HepG2 (cell line): Measurements from ENCODE around the gene FXYD4. TPM values are rescaled to one million over a fixed set of nuclear protein-coding genes. Genes with fewer than 3 reads are reported as not detected.
A peak's percentile ranks its signal among the peaks of the same experiment; 100 is the strongest.

ENCODE experiments used
- HINFP ChIP-seq: sonication (generic); formaldehyde crosslinking; IDR thresholded peaks from 2 replicates; pipeline ENCODE4 v1.4.0; 2020; ENCODE audit warnings: low read depth, mild to moderate bottlenecking, missing genetic modification reagents
- HNRNPK ChIP-seq: fragments of 200-400 bp; formaldehyde crosslinking; IDR thresholded peaks from 2 replicates; pipeline ENCODE4 v1.6.1; 2018; ENCODE audit warnings: low read length, low read depth, moderate library complexity, mild to moderate bottlenecking; ENCODE audit not compliant: poor library complexity, severe bottlenecking
- KDM5B ChIP-seq: sonication (generic); formaldehyde crosslinking; IDR thresholded peaks from 2 replicates; pipeline ENCODE4 v1.4.0; 2020; ENCODE audit warnings: missing genetic modification reagents, mild to moderate bottlenecking, borderline replicate concordance
- MAF1 ChIP-seq: sonication (generic); formaldehyde crosslinking; IDR thresholded peaks from 2 replicates; pipeline ENCODE4 v1.5.0; 2020; ENCODE audit warnings: missing genetic modification reagents, borderline replicate concordance
- NAIF1 ChIP-seq: sonication (generic); formaldehyde crosslinking; IDR thresholded peaks from 2 replicates; pipeline ENCODE4 v1.5.0; 2020; ENCODE audit warnings: mild to moderate bottlenecking, missing genetic modification reagents, borderline replicate concordance
- NFE2L1 ChIP-seq: sonication (generic); formaldehyde crosslinking; IDR thresholded peaks from 2 replicates; pipeline ENCODE4 v1.4.0; 2020; ENCODE audit warnings: missing genetic modification reagents, mild to moderate bottlenecking, borderline replicate concordance
- PAX8 ChIP-seq: sonication (generic); formaldehyde crosslinking; IDR thresholded peaks from 2 replicates; pipeline ENCODE4 v1.8.0; 2022; ENCODE audit warnings: mild to moderate bottlenecking, missing genetic modification reagents, borderline replicate concordance
- PLSCR1 ChIP-seq: sonication (generic); formaldehyde crosslinking; IDR thresholded peaks from 2 replicates; pipeline ENCODE4 v1.5.0; 2020; ENCODE audit warnings: missing genetic modification reagents, mild to moderate bottlenecking, borderline replicate concordance
- PTBP1 ChIP-seq: fragments of 200-400 bp; formaldehyde crosslinking; IDR thresholded peaks from 2 replicates; pipeline ENCODE4 v1.6.1; 2018; ENCODE audit warnings: low read length, low read depth; ENCODE audit not compliant: poor library complexity, severe bottlenecking
- SKIL ChIP-seq: sonication (generic); formaldehyde crosslinking; IDR thresholded peaks from 2 replicates; pipeline ENCODE4 v1.8.0; 2022; ENCODE audit warnings: missing genetic modification reagents, mild to moderate bottlenecking, moderate library complexity, borderline replicate concordance
- SP5 ChIP-seq: IDR thresholded peaks from 2 replicates; pipeline ENCODE4 v1.6.1; 2016; ENCODE audit warnings: low read depth, borderline replicate concordance
- SRSF1 ChIP-seq: fragments of 200-400 bp; formaldehyde crosslinking; optimal IDR thresholded peaks from 2 replicates; pipeline ENCODE3; 2017; ENCODE audit warnings: mild to moderate bottlenecking, low read depth, low read length, moderate library complexity
- TCF12 ChIP-seq, 2 experiments: fragments of 450-650 bp in 1 of 2; sonication (generic) in 1 of 2; formaldehyde crosslinking in 1 of 2; IDR thresholded peaks; 2 replicates each; pipeline versions ENCODE4 v1.6.1 to v1.8.0; 2017 to 2022; ENCODE audit warnings: antibody characterized with exemption in 1 of 2, mild to moderate bottlenecking in 1 of 2, missing genetic modification reagents in 1 of 2, moderate library complexity in 1 of 2
- ZBTB33 ChIP-seq: sonication (generic); formaldehyde crosslinking; IDR thresholded peaks from 2 replicates; pipeline ENCODE4 v1.4.0; 2020; ENCODE audit warnings: missing genetic modification reagents
- ZNF343 ChIP-seq: sonication (generic); formaldehyde crosslinking; IDR thresholded peaks from 2 replicates; pipeline ENCODE4 v1.4.0; 2020; ENCODE audit warnings: mild to moderate bottlenecking, missing genetic modification reagents
- ZNF550 ChIP-seq: sonication (generic); formaldehyde crosslinking; IDR thresholded peaks from 2 replicates; pipeline ENCODE4 v1.4.0; 2020; ENCODE audit warnings: mild to moderate bottlenecking, missing genetic modification reagents, borderline replicate concordance
- ZNF562 ChIP-seq: sonication (generic); formaldehyde crosslinking; IDR thresholded peaks from 2 replicates; pipeline ENCODE4 v1.8.0; 2022; ENCODE audit warnings: missing genetic modification reagents, borderline replicate concordance
- ZNF672 ChIP-seq: sonication (generic); formaldehyde crosslinking; IDR thresholded peaks from 2 replicates; pipeline ENCODE4 v1.8.1; 2022; ENCODE audit warnings: missing genetic modification reagents
- ZNF776 ChIP-seq: sonication (generic); formaldehyde crosslinking; IDR thresholded peaks from 2 replicates; pipeline ENCODE4 v1.4.0; 2020; ENCODE audit warnings: mild to moderate bottlenecking, missing genetic modification reagents
- ZSCAN21 ChIP-seq: sonication (generic); formaldehyde crosslinking; IDR thresholded peaks from 2 replicates; pipeline ENCODE4 v1.8.0; 2022; ENCODE audit warnings: mild to moderate bottlenecking, missing genetic modification reagents, moderate library complexity, borderline replicate concordance
- polyA plus RNA-seq, 8 experiments: library from polyadenylated mRNA; depleted of rRNA in 3 of 8; stranded (reverse) in 7 of 8; unstranded in 1 of 8; fragments of >200 nt; fragmentation: Illumina TruSeq in 4 of 8; extraction: Trizol in 4 of 8; gene quantifications; 2 replicates each; pipeline versions ENCODE4 v1.2.1 to v1.2.3, GENCODE V29; 2011 to 2016; ENCODE audit warnings: low read depth in 4 of 8, missing spikeins in 1 of 8, mixed read lengths in 1 of 8; ENCODE audit not compliant: insufficient read depth in 1 of 8
- total RNA-seq, 5 experiments: library from RNA; depleted of rRNA; stranded (reverse); fragments of >200 nt; fragmentation: Illumina TruSeq; extraction: Trizol; gene quantifications; 2 replicates each; pipeline ENCODE4 v1.2.3, GENCODE V29; 2016; ENCODE audit warnings: low read depth in 1 of 5

Gene FXYD4
- total and polyA plus RNA-seq, 2 of the 13 experiments (the other 11 are each of a cell fraction or from before 2014, with no cell fraction given), result not detected

- TF ChIP-seq SKIL (CRISPR knock-in tag) (peak; percentile 88), MAF1 (CRISPR knock-in tag) (peak; percentile 71; the same call in 1 of the 2 replicates), ZBTB33 (CRISPR knock-in tag) (peak; percentile 32; the same call in 1 of the 2 replicates), ZSCAN21 (peak; percentile 80; the same call in 1 of the 2 replicates), HINFP (CRISPR knock-in tag) (peak; percentile 88), ZNF562 (0 out of 2 replicates have a peak, but pooled peaks have one; percentile 66), PAX8 (CRISPR knock-in tag) (no peak), SP5 (CRISPR knock-in tag) (peak; percentile 50; the same call in 1 of the 2 replicates), PTBP1 (no peak), HNRNPK (peak; percentile 99), KDM5B (peak; percentile 74; the same call in 1 of the 2 replicates), NAIF1 (CRISPR knock-in tag) (peak; percentile 67; the same call in 1 of the 2 replicates), ZNF343 (CRISPR knock-in tag) (no peak), ZNF672 (CRISPR knock-in tag) (no peak), NFE2L1 (CRISPR knock-in tag) (no peak), SRSF1 (no peak), ZNF776 (no peak; the same call in 1 of the 2 replicates), ZNF550 (CRISPR knock-in tag) (no peak), PLSCR1 (CRISPR knock-in tag) (no peak), TCF12 (IDR thresholded peaks at IDR 0.05) (no peak), TCF12 (CRISPR knock-in tag; IDR thresholded peaks at IDR 0.05) (no peak)
Measured at GRCh38 chr10:43396928-43397624, 25.6 kb downstream of the FXYD4 start (continued).
